ENCODE results near the gene AMDHD2.
"Not testable (repeated sequence)": the region's sequence is repeated elsewhere in the genome, so short reads cannot be mapped to it uniquely, and the experiment has no call there.

AMDHD2 gene

GRCh38 chr16:2518823-2519710 is 1.1 kb upstream of the AMDHD2 start:
- DNase-seq = no peak

- no peak for DNase-seq
These were observed 475 bp upstream of the AMDHD2 start for GRCh38 chr16:2519711-2520080.

- no peak for DNase-seq
These were observed 787 bp downstream of the AMDHD2 start for GRCh38 chr16:2520784-2521531.

GRCh38 chr16:2523801-2524231 is 3.6 kb downstream of the AMDHD2 start:
- no peak for DNase-seq

- no peak for DNase-seq
These were observed 4.3 kb downstream of the AMDHD2 start for GRCh38 chr16:2524339-2524938.

GRCh38 chr16:2526135-2526534 is 6.0 kb downstream of the AMDHD2 start:
- no peak for DNase-seq

- no peak for DNase-seq
These were observed 7.1 kb downstream of the AMDHD2 start for GRCh38 chr16:2527071-2527783.

- DNase-seq = no peak
These were observed 7.6 kb downstream of the AMDHD2 start for GRCh38 chr16:2527784-2528100.

GRCh38 chr16:2528161-2529060 is 8.2 kb downstream of the AMDHD2 start:
- DNase-seq = no peak

- DNase-seq = no peak
These were observed 9.1 kb downstream of the AMDHD2 start for GRCh38 chr16:2529061-2529931.

GRCh38 chr16:2529961-2530628 is 9.9 kb downstream of the AMDHD2 start:
- no peak for DNase-seq

- DNase-seq = no peak
These were observed 10.6 kb downstream of the AMDHD2 start for GRCh38 chr16:2530629-2531318.

GRCh38 chr16:2531371-2531695 is 11.2 kb downstream of the AMDHD2 start, which contains the start of gene CEMP1:
Gene CEMP1 (minus strand): TSS chr16:2531408. CDS start chr16:2531073, 335 bp downstream.
- no peak for DNase-seq

- DNase-seq = peak; percentile 68
These were observed 11.7 kb downstream of the AMDHD2 start for GRCh38 chr16:2531696-2532493.

- DNase-seq = no peak
These were observed 12.4 kb downstream of the AMDHD2 start for GRCh38 chr16:2532494-2533141.

- DNase-seq = not testable (repeated sequence)
These were observed 13.1 kb downstream of the AMDHD2 start for GRCh38 chr16:2533142-2533755.

GRCh38 chr16:2533912-2534311 is 13.7 kb downstream of the AMDHD2 start:
- DNase-seq = no peak

GRCh38 chr16:2534335-2534734 is 14.2 kb downstream of the AMDHD2 start:
- DNase-seq = not testable (repeated sequence)
